ENCODE data around the gene CDK10.

Gene CDK10

GRCh38 chr16:89727406-89728120 is 41.1 kb downstream of the CDK10 start:
- H3K27me3 ChIP-seq (ENCODE audit: control insufficient read depth, insufficient read depth, low read length), result no peaks in the 10 kb centered on the region
- no peak overlapping the region for H3K9ac ChIP-seq
- H3K36me3 ChIP-seq (ENCODE audit: control insufficient read depth, insufficient read depth, low read length), result no peaks in the 10 kb centered on the region
- H3K9me3 ChIP-seq (ENCODE audit: control insufficient read depth, low read length), result no peaks in the 10 kb centered on the region
- no peak overlapping the region for H3K4me3 ChIP-seq (ENCODE audit: low read depth, low read length)
- no peak overlapping the region for H3K27ac ChIP-seq
- no peaks in the 10 kb centered on the region for H3K4me1 ChIP-seq
- H2AFZ ChIP-seq, result no peak overlapping the region
- no peak for TF ChIP-seq CTCF (IDR thresholded peaks at IDR 0.05)
- H3K4me2 ChIP-seq (ENCODE audit: low read length), result no peak overlapping the region
- H3K79me2 ChIP-seq, result peaks cover 16% of the 10 kb centered on the region

- Histone ChIP-seq H3K27ac (no peak overlapping the region), H3K79me2 (peaks cover 11% of the 10 kb centered on the region), H3K9ac (no peak overlapping the region), H3K4me1 (no peaks in the 10 kb centered on the region), H2AFZ (no peak overlapping the region), H3K4me2 (ENCODE audit: low read length) (no peak overlapping the region), H3K4me3 (ENCODE audit: low read depth, low read length) (no peak overlapping the region), H3K36me3 (ENCODE audit: control insufficient read depth, insufficient read depth, low read length) (no peaks in the 10 kb centered on the region), H3K9me3 (ENCODE audit: control insufficient read depth, low read length) (no peaks in the 10 kb centered on the region), H3K27me3 (ENCODE audit: control insufficient read depth, insufficient read depth, low read length) (no peaks in the 10 kb centered on the region)
- no peak for TF ChIP-seq CTCF (IDR thresholded peaks at IDR 0.05)
These were observed 42.8 kb downstream of the CDK10 start for GRCh38 chr16:89729293-89729692.

- Histone ChIP-seq H3K4me3 (ENCODE audit: low read depth, low read length) (no peak overlapping the region), H3K9ac (no peak overlapping the region), H3K27me3 (ENCODE audit: control insufficient read depth, insufficient read depth, low read length) (no peaks in the 10 kb centered on the region), H3K9me3 (ENCODE audit: control insufficient read depth, low read length) (no peaks in the 10 kb centered on the region), H3K27ac (no peak overlapping the region), H3K36me3 (ENCODE audit: control insufficient read depth, insufficient read depth, low read length) (no peaks in the 10 kb centered on the region), H3K4me1 (no peaks in the 10 kb centered on the region), H3K4me2 (ENCODE audit: low read length) (no peak overlapping the region), H2AFZ (no peak overlapping the region), H3K79me2 (peaks cover 11% of the 10 kb centered on the region)
- TF ChIP-seq CTCF (IDR thresholded peaks at IDR 0.05), result no peak
These were observed 43.5 kb downstream of the CDK10 start for GRCh38 chr16:89729863-89730593.

GRCh38 chr16:89730610-89731234 is 44.2 kb downstream of the CDK10 start:
- no peak overlapping the region for H2AFZ ChIP-seq
- no peaks in the 10 kb centered on the region for H3K36me3 ChIP-seq (ENCODE audit: control insufficient read depth, insufficient read depth, low read length)
- H3K27ac ChIP-seq, result no peak overlapping the region

More at GRCh38 chr16:89730610-89731234, 44.2 kb downstream of the CDK10 start:
- no peak for TF ChIP-seq CTCF (IDR thresholded peaks at IDR 0.05)
- no peak overlapping the region for H3K4me3 ChIP-seq (ENCODE audit: low read depth, low read length)
- no peaks in the 10 kb centered on the region for H3K27me3 ChIP-seq (ENCODE audit: control insufficient read depth, insufficient read depth, low read length)
- H3K4me1 ChIP-seq, result no peaks in the 10 kb centered on the region
- peaks cover 11% of the 10 kb centered on the region for H3K79me2 ChIP-seq
- H3K9me3 ChIP-seq (ENCODE audit: control insufficient read depth, low read length), result no peaks in the 10 kb centered on the region
- no peak overlapping the region for H3K4me2 ChIP-seq (ENCODE audit: low read length)
- no peak overlapping the region for H3K9ac ChIP-seq

Measured in parathyroid adenoma (tissue), 2 donors.